GDM1 (cell line): ENCODE data around the gene TPM3.
"Not testable (repeated sequence)": the region's sequence is repeated elsewhere in the genome, so short reads cannot be mapped to it uniquely, and the experiment has no call there.

ENCODE experiments used
- DNase-seq: peaks from one replicate; lab custom pipeline; 2025; lab: John Stamatoyannopoulos, UW

The TPM3 gene

GRCh38 chr1:154205778-154206177 lies 13.9 kb upstream of the TPM3 start:
- not testable (repeated sequence) for DNase-seq

GRCh38 chr1:154199563-154199879 lies 7.6 kb upstream of the TPM3 start:
- DNase-seq: no peak

- peak; percentile 25 for DNase-seq
These were observed 7.1 kb upstream of the TPM3 start for GRCh38 chr1:154198756-154199562.

- no peak for DNase-seq
These were observed 1.9 kb upstream of the TPM3 start for GRCh38 chr1:154193821-154194220.

GRCh38 chr1:154192476-154192875 lies 576 bp upstream of the TPM3 start:
- no peak for DNase-seq

GRCh38 chr1:154190550-154190949 lies 1.4 kb downstream of the TPM3 start:
- DNase-seq: no peak

- DNase-seq: no peak
These were observed 4.9 kb downstream of the TPM3 start for GRCh38 chr1:154186852-154187501.

- peak; percentile 75 for DNase-seq
These were observed 5.7 kb downstream of the TPM3 start for GRCh38 chr1:154186177-154186576.

GRCh38 chr1:154183046-154183915 lies 8.6 kb downstream of the TPM3 start:
- DNase-seq: peak; percentile 96

- peak; percentile 99 for DNase-seq
These were observed 9.4 kb downstream of the TPM3 start for GRCh38 chr1:154182344-154183045.

GRCh38 chr1:154181944-154182343 lies 10.0 kb downstream of the TPM3 start:
- DNase-seq: no peak

GRCh38 chr1:154179946-154180687 lies 11.8 kb downstream of the TPM3 start:
- DNase-seq: no peak

GRCh38 chr1:154178911-154179811 lies 12.7 kb downstream of the TPM3 start:
- no peak for DNase-seq

GRCh38 chr1:154178013-154178412 lies 13.9 kb downstream of the TPM3 start:
- DNase-seq: no peak

- DNase-seq: peak; percentile 22
These were observed 15.6 kb downstream of the TPM3 start for GRCh38 chr1:154176337-154176736.

GRCh38 chr1:154174654-154175053 lies 17.2 kb downstream of the TPM3 start:
- no peak for DNase-seq

GRCh38 chr1:154171880-154172279 lies 20.0 kb downstream of the TPM3 start:
- no peak for DNase-seq

- no peak for DNase-seq
These were observed 20.7 kb downstream of the TPM3 start for GRCh38 chr1:154171223-154171583.

GRCh38 chr1:154170547-154171222 lies 21.2 kb downstream of the TPM3 start:
- no peak for DNase-seq

GRCh38 chr1:154167461-154167860 lies 24.4 kb downstream of the TPM3 start:
- DNase-seq: no peak
